ENCODE measurements around the gene CENPV.
"Not testable (repeated sequence)": the region's sequence is repeated elsewhere in the genome, so short reads cannot be mapped to it uniquely, and the experiment has no call there.

The CENPV gene

GRCh38 chr17:16312061-16312460 is 41.2 kb downstream of the CENPV start:
- not testable (repeated sequence) for DNase-seq

GRCh38 chr17:16306211-16306610 is 47.1 kb downstream of the CENPV start:
- DNase-seq = no peak

- DNase-seq = peak; percentile 65
Observed at GRCh38 chr17:16304830-16305229, 48.4 kb downstream of the CENPV start.

- DNase-seq = no peak
Observed at GRCh38 chr17:16302856-16303255, 50.4 kb downstream of the CENPV start.

- no peak for DNase-seq
Observed at GRCh38 chr17:16301963-16302855, 51.1 kb downstream of the CENPV start.

- DNase-seq = no peak
Observed at GRCh38 chr17:16300554-16300953, 52.7 kb downstream of the CENPV start.

- no peak for DNase-seq
Observed at GRCh38 chr17:16298140-16298662, 55.1 kb downstream of the CENPV start.

GRCh38 chr17:16297367-16298139 is 55.7 kb downstream of the CENPV start:
- no peak for DNase-seq

- DNase-seq = not testable (repeated sequence)
Observed at GRCh38 chr17:16296072-16296471, 57.2 kb downstream of the CENPV start.

- DNase-seq = no peak
Observed at GRCh38 chr17:16294560-16294959, 58.7 kb downstream of the CENPV start.

GRCh38 chr17:16293931-16294330 is 59.3 kb downstream of the CENPV start:
- no peak for DNase-seq

Measured in hematopoietic multipotent progenitor cell treated with erythropoietin and hydrocortisone succinate and interleukin-3 and kit ligand, for 4 days (in vitro differentiated cells).